Measurements from ENCODE around the gene ARF1.

ARF1 gene

DNA sequence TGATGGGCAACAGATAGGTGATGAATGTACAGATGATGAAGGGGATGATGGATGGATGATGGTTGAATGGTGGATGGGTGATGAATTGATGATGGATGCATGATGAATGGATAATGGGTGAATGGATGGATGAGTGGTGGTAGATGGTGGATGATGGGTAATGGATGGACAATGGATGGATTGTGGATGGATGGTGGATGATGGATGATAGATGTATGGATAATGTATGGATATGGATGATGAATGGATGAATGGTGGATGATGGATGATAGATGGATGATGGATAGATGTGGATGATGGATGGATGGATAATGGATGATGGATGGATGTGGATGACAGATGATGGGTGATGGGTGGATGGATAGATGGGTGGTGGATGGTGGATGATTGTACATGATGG is 40.0 kb upstream of the ARF1 start:
- Histone ChIP-seq H3K27me3 (peaks cover 0 to 31% of the 10 kb centered on the region in 2 donors), H3K4me3 (no peak overlapping the region), H3K36me3 (no peaks in the 10 kb centered on the region), H3K9me3 (no peaks in the 10 kb centered on the region), H3K27ac (no peak overlapping the region), H3K4me1 (peaks cover 0 to 13% (median 3%) of the 10 kb centered on the region in 4 donors)
- no peak for DNase-seq
- intact Hi-C loops (cut with DNase I; ENCODE audit: low total_unique reads): no loop called here
- TF ChIP-seq, protein P1, sequence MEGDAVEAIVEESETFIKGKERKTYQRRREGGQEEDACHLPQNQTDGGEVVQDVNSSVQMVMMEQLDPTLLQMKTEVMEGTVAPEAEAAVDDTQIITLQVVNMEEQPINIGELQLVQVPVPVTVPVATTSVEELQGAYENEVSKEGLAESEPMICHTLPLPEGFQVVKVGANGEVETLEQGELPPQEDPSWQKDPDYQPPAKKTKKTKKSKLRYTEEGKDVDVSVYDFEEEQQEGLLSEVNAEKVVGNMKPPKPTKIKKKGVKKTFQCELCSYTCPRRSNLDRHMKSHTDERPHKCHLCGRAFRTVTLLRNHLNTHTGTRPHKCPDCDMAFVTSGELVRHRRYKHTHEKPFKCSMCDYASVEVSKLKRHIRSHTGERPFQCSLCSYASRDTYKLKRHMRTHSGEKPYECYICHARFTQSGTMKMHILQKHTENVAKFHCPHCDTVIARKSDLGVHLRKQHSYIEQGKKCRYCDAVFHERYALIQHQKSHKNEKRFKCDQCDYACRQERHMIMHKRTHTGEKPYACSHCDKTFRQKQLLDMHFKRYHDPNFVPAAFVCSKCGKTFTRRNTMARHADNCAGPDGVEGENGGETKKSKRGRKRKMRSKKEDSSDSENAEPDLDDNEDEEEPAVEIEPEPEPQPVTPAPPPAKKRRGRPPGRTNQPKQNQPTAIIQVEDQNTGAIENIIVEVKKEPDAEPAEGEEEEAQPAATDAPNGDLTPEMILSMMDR (IDR thresholded peaks at IDR 0.05): no peak

DNA sequence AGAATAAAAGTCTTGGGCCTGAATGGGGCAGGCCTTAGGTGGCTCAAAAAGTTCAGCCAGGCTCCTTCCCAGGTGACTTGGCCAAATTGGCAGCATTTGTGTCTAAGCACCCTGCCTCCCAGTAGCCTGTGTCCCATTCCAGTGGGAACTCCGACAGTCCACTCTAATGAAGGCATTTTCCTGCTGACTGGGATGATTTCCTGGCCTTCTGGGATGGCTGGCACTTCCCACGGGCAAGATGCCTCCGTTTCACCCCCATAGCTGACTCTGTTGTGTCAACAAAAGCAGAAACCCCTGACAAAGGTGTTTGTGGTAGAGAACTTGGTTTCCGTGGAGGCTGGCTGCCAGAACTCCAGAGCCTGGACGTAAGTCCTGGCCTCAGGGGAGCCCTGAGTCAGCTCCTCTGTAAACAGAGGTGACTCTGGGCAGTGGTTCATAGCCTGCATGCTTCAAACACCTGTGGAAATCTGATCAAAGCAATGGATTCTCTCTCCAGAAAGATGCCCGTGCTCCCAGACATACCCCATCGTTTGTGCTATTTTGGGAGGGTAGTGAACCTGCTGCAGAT is 39.1 kb upstream of the ARF1 start:
- DNase-seq: peak in 1 of 2 donors; percentile 46
- H3K36me3 ChIP-seq: no peaks in the 10 kb centered on the region
- no peak overlapping the region for H3K4me3 ChIP-seq
- H3K9me3 ChIP-seq: no peaks in the 10 kb centered on the region
- H3K4me1 ChIP-seq: peaks cover 0 to 7% (median 0%) of the 10 kb centered on the region in 4 donors
- TF ChIP-seq, protein P1 (IDR thresholded peaks at IDR 0.05): no peak
- intact Hi-C loops (cut with DNase I; ENCODE audit: low total_unique reads): no loop called here
- H3K27ac ChIP-seq: no peak overlapping the region
- peaks cover 0 to 28% of the 10 kb centered on the region in 2 donors for H3K27me3 ChIP-seq

DNA sequence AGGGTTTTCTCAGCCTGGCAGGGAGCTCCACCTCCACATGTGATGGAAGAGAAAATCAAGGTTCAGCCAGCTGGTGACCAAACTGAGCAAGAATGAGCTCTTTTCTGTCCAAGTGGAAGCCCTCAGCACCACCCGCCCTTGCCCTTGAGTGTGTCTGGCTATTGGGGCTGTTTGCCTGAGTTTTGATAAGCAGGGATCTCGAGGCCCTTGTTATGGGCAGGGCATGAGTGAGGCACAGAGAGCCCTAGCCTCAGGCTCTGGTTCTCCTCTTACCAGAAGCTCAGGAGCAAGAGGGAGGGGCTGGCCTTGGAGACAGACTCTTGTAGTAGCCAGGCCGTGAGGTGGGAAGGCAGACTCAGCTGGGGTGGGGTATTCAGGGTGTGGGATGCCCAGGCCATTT is 37.5 kb upstream of the ARF1 start:
- Histone ChIP-seq H3K4me1 (peaks cover 0 to 7% (median 0%) of the 10 kb centered on the region in 4 donors), H3K4me3 (no peak overlapping the region), H3K27ac (no peak overlapping the region), H3K36me3 (no peaks in the 10 kb centered on the region), H3K27me3 (peaks cover 0 to 18% of the 10 kb centered on the region in 2 donors), H3K9me3 (no peaks in the 10 kb centered on the region)
- intact Hi-C loops (cut with DNase I; ENCODE audit: low total_unique reads): no loop called here
- no peak for DNase-seq
- TF ChIP-seq, protein P1 (IDR thresholded peaks at IDR 0.05): no peak

DNA sequence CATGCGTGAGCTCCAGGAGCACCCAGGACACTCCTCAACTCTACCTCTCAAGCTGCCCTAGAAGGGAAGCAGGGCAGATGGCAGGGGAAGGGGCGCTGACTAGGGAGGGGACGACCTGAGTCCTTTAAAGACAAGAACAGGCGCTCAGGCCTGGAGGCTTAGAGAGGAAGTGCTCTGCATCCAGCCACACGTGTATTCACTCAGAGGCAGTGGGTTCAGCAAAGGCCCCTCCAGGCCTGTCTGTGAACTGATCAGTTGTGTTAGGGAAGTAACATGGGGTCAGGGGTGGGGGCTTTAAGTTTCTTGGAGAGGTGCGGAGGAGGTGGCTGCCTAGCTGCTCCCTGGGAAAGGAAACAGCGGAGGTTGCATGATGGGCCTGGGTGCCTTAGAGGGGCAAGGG is 37.1 kb upstream of the ARF1 start:
- TF ChIP-seq, protein P1 (IDR thresholded peaks at IDR 0.05): no peak
- H3K27ac ChIP-seq: no peak overlapping the region
- no peaks in the 10 kb centered on the region for H3K9me3 ChIP-seq
- H3K4me1 ChIP-seq: peaks cover 0 to 7% (median 0%) of the 10 kb centered on the region in 4 donors
- no peaks in the 10 kb centered on the region for H3K36me3 ChIP-seq
- H3K4me3 ChIP-seq: no peak overlapping the region
- intact Hi-C loops (cut with DNase I; ENCODE audit: low total_unique reads): no loop called here
- no peak for DNase-seq
- H3K27me3 ChIP-seq: peaks cover 0 to 18% of the 10 kb centered on the region in 2 donors

DNA sequence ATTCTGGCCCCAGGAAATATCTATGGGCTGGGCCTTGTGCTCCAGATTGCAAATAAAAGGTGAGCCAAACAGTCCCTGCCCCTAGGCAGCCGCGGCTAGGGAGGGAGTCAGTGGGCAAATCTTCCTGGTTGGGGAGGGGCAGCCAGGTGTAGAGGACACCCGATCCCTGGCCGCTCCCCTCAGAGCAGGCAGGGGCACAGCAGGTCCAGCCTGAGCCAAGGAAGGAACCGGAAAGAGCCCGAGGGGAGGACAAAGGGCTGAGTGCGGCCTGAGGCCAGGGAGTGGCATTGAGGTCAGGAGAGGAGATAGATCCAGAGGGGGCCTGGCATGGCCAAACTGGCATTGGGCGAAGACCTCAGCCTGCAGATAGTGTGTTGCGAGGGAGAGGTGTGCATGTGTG is 36.6 kb upstream of the ARF1 start:
- H3K27ac ChIP-seq: no peak overlapping the region
- intact Hi-C loops (cut with DNase I; ENCODE audit: low total_unique reads): no loop called here
- no peaks in the 10 kb centered on the region for H3K36me3 ChIP-seq
- no peaks in the 10 kb centered on the region for H3K9me3 ChIP-seq
- TF ChIP-seq, protein P1 (IDR thresholded peaks at IDR 0.05): no peak
- H3K4me1 ChIP-seq: peaks cover 0 to 7% (median 0%) of the 10 kb centered on the region in 4 donors
- peaks cover 0 to 20% of the 10 kb centered on the region in 2 donors for H3K27me3 ChIP-seq
- no peak for DNase-seq
- no peak overlapping the region for H3K4me3 ChIP-seq
